A673 (cell line): Measurements from ENCODE around the gene DEF6. TPM values are rescaled to one million over a fixed set of nuclear protein-coding genes. Genes with fewer than 3 reads are reported as not detected.

Source experiments
- BruUV-seq: library from RNA; stranded (reverse); fragments of 400-500 nt; replicated peaks from 2 replicates; lab custom pipeline; 2021; lab: Mats Ljungman, UMichigan
- CTCF ChIA-PET: fragments of 300-600 bp; sonication (Branson Sonifier 250); formaldehyde crosslinking; loops from one replicate; lab custom pipeline; 2022; ENCODE audit warnings: antibody characterized with exemption; lab: Charles Lee
- POLR2A ChIA-PET: fragments of 300-600 bp; sonication (Branson Sonifier 250); formaldehyde crosslinking; loops from one replicate; lab custom pipeline; 2022; ENCODE audit warnings: antibody characterized with exemption; ENCODE audit not compliant: low non-redundant PET; lab: Charles Lee
- DNase-seq: peaks from one replicate; pipeline ENCODE4 v3.0.0-alpha.2; 2015; ENCODE audit warnings: low spot score
- H3K27ac ChIP-seq: fragments of 200-600 bp; sonication (generic); 2 replicates; pipeline ENCODE4 v1.5.1; 2016; ENCODE audit warnings: mixed run types, low read depth, mild to moderate bottlenecking, mixed read lengths, antibody characterized with exemption, low read length; ENCODE audit not compliant: poor library complexity, severe bottlenecking
- H3K27me3 ChIP-seq: fragments of 200-600 bp; sonication (generic); replicated peaks from 2 replicates; pipeline ENCODE4 v1.6.1; 2017; ENCODE audit warnings: mixed run types, low read depth, mild to moderate bottlenecking, mixed read lengths, antibody characterized with exemption, low read length; ENCODE audit not compliant: insufficient read depth, poor library complexity
- H3K36me3 ChIP-seq: fragments of 200-600 bp; sonication (generic); 2 replicates; pipeline ENCODE4 v1.6.1; 2016; ENCODE audit warnings: mixed run types, mild to moderate bottlenecking, mixed read lengths, antibody characterized with exemption, low read length; ENCODE audit not compliant: insufficient read depth, poor library complexity, severe bottlenecking
- H3K4me1 ChIP-seq: fragments of 200-600 bp; sonication (generic); 2 replicates; pipeline ENCODE4 v1.6.1; 2017; ENCODE audit warnings: mixed run types, mild to moderate bottlenecking, mixed read lengths, antibody characterized with exemption, low read length; ENCODE audit not compliant: insufficient read depth, poor library complexity, severe bottlenecking
- H3K4me3 ChIP-seq: fragments of 200-600 bp; sonication (generic); 2 replicates; pipeline ENCODE4 v1.5.1; 2016; ENCODE audit warnings: low read depth, mixed run types, mild to moderate bottlenecking, mixed read lengths, low read length; ENCODE audit not compliant: poor library complexity, severe bottlenecking
- H3K9me3 ChIP-seq: fragments of 200-600 bp; sonication (generic); 2 replicates; pipeline ENCODE4 v1.6.1; 2016; ENCODE audit warnings: mixed run types, low read depth, mild to moderate bottlenecking, mixed read lengths, antibody characterized with exemption, low read length; ENCODE audit not compliant: poor library complexity, severe bottlenecking
- EZH2 ChIP-seq: fragments of 200-600 bp; sonication (generic); IDR thresholded peaks from 2 replicates; pipeline ENCODE4 v1.6.1; 2017; ENCODE audit warnings: borderline replicate concordance, low read depth, mild to moderate bottlenecking, mixed read lengths, antibody characterized with exemption, low read length; ENCODE audit not compliant: poor library complexity, severe bottlenecking
- intact Hi-C: fragments of 100-400 bp; cut with micrococcal nuclease; formaldehyde crosslinking; loops from one replicate; pipeline ENCODE4 v1.10.0; 2022; ENCODE audit not compliant: unreplicated experiment
- total RNA-seq: library from RNA; stranded (reverse); gene quantifications from 2 replicates; pipeline ENCODE4 v1.2.3, GENCODE V29; 2021
- TF ChIP-seq, protein P1 (sequence below): fragments of 300-800, 200-600 bp; sonication (generic); conservative IDR thresholded peaks from 2 replicates; pipeline ENCODE4 v1.5.1; 2017; ENCODE audit warnings: low read depth, mild to moderate bottlenecking, antibody characterized with exemption, low read length, moderate library complexity, mixed read lengths

DEF6 gene
- total RNA-seq, 1 experiment from 2014 or later: 0.37 TPM

DNA sequence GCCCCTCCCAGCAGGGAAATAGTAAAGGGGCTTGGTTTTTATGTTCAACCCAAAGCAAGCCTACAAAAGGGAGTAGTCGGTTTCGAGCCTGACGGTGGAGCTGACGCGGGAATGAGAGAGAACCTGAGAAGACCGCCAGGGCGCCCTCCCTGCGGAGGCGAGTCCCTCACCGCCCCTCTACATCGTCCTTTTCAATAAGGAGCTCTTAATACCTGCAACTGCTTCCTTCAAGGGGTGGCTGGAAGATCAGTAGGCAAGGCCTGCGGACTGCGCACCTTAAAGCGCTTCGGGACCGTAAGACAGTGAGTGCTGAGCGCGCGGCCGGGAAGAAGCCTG is 38.8 kb upstream of the DEF6 start:
- peak; percentile 67 for DNase-seq
- TF ChIP-seq, protein P1, sequence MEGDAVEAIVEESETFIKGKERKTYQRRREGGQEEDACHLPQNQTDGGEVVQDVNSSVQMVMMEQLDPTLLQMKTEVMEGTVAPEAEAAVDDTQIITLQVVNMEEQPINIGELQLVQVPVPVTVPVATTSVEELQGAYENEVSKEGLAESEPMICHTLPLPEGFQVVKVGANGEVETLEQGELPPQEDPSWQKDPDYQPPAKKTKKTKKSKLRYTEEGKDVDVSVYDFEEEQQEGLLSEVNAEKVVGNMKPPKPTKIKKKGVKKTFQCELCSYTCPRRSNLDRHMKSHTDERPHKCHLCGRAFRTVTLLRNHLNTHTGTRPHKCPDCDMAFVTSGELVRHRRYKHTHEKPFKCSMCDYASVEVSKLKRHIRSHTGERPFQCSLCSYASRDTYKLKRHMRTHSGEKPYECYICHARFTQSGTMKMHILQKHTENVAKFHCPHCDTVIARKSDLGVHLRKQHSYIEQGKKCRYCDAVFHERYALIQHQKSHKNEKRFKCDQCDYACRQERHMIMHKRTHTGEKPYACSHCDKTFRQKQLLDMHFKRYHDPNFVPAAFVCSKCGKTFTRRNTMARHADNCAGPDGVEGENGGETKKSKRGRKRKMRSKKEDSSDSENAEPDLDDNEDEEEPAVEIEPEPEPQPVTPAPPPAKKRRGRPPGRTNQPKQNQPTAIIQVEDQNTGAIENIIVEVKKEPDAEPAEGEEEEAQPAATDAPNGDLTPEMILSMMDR: no peak
- TF ChIP-seq EZH2: no peak
- H3K4me3 ChIP-seq: peak overlapping the region; percentile 82
- no peaks in the 10 kb centered on the region for H3K9me3 ChIP-seq
- no peaks in the 10 kb centered on the region for H3K27me3 ChIP-seq
- H3K36me3 ChIP-seq: no peaks in the 10 kb centered on the region
- CTCF ChIA-PET: interaction anchor here (1.1 to 1.5 kb wide), 2 partner anchors 28 to 54 kb away, joined by 3 to 4 read pairs; no protein-coding TSS in a partner anchor
- no peaks in the 10 kb centered on the region for H3K4me1 ChIP-seq
- BruUV-seq: no TSS peak
- POLR2A ChIA-PET: interaction anchor here (0.5 kb wide), 1 partner anchor 425 kb away, joined by 6 read pairs; no protein-coding TSS in a partner anchor
- intact Hi-C loops: no loop called here
- peak overlapping the region; percentile 92 for H3K27ac ChIP-seq

DNA sequence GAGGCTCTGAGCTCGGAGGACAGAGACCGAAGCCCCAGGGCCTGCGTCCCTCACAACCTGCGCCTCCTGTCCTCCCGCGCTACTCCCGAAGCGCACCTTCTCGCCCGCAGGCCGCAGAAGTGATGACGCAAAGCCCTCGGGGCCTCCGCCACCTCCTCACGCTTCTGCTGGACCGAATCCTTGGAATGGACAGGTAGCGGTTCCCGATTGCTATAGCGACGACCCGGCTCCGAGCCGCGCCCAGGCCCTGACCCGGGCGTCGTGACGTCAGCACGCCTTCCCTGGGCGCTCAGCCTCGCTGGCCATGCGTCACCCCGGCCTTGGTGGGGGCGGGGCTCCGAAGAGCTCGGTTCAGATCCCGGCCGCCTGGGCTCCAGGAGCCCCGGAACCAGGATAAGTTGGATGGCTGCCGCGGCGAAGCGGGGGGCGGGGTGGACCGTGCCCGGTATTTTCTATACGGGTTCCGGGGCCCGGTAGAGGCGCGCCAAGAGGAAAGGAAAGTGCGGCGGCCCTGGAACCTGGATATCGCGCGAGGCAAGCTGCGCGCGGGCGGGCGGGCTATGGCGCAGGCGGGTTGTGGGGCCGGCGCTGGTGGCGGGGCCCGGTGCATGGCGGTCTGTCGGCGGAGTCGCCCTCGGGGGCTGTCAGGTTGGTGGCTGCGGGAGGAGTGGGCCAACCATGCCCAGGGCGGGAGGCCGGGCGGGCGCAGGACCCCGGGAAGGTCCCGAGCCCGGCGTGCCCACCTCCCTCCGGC is 38.2 kb upstream of the DEF6 start, which contains the start of gene ZNF76:
ZNF76 (plus strand) TSS at position 542 of the 754 bp plus-strand sequence. CDS start 21,417 bp downstream, outside the sequence.
- Histone ChIP-seq H3K27ac (peak within 1 kb of the TSS; percentile 92), H3K4me3 (peak within 1 kb of the TSS; percentile 82), H3K4me1 (no peaks in the 10 kb centered on the region), H3K36me3 (no peaks in the 10 kb centered on the region), H3K9me3 (no peaks in the 10 kb centered on the region), H3K27me3 (no peaks in the 10 kb centered on the region)
- intact Hi-C loops: no loop called here
- no TSS peak for BruUV-seq
- CTCF ChIA-PET: interaction anchor here (0.5 to 1.5 kb wide), 3 partner anchors 29 to 399 kb away, joined by 3 to 6 read pairs (median 4); no protein-coding TSS in a partner anchor
- POLR2A ChIA-PET: interaction anchor here (0.5 kb wide), 1 partner anchor 426 kb away, joined by 6 read pairs; no protein-coding TSS in a partner anchor
- DNase-seq: peak; percentile 98
- TF ChIP-seq, protein P1: no peak
- no peak for TF ChIP-seq EZH2

DNA sequence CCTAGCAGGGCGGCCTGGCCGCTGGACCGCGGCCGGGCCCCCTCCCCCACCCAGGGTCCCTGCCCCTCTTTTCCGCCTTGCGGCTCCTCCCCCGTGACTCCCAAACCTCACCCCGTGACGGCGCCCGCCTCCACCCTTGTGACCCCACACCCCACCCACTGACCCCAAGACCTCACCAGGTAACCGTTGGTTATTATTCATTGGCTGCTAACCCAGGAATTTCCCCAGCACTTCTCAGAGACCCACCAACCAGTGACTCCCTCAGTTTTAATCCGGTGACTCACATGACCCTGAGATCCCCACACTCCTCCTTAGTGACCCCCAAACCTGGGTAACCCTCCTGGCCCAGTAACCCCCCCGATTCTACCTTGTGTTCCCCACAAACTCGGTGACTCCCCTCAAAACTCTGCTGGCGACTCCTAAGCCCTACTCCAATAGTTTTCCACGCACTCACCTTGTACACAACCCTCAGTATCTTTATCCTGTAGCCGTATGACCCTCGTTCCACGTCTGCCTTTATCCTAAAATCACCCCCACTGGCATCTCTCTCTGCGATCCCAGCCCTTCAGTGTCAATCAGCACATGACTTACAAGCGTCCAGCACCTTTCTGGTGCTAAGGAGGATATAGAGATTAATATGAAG is 37.5 kb upstream of the DEF6 start:
- intact Hi-C loops: no loop called here
- Histone ChIP-seq H3K4me3 (peak overlapping the region; percentile 82), H3K9me3 (no peaks in the 10 kb centered on the region), H3K27ac (peak overlapping the region; percentile 92), H3K4me1 (no peaks in the 10 kb centered on the region), H3K36me3 (no peaks in the 10 kb centered on the region), H3K27me3 (no peaks in the 10 kb centered on the region)
- ChIA-PET CTCF (interaction anchor here (0.5 to 1.5 kb wide), 3 partner anchors 29 to 398 kb away, joined by 3 to 6 read pairs (median 4); no protein-coding TSS in a partner anchor), POLR2A (no interaction called here)
- DNase-seq: peak; percentile 9
- TF ChIP-seq, protein P1: no peak
- TF ChIP-seq EZH2: no peak
- BruUV-seq: no TSS peak
